ENCODE data around the gene DDX53.

DDX53 gene

GRCh38 chrX:22999696-23000223 lies at the start of gene DDX53:
Gene DDX53 (plus strand): TSS chrX:22999960. CDS start chrX:23000058, 98 bp downstream.
- DNase-seq, result no peak

GRCh38 chrX:22950269-22951266 lies 49.2 kb upstream of the DDX53 start:
- DNase-seq, result no peak

GRCh38 chrX:22952010-22952409 lies 47.8 kb upstream of the DDX53 start:
- no peak for DNase-seq

- no peak for DNase-seq
Measured at GRCh38 chrX:22958250-22958649, 41.5 kb upstream of the DDX53 start.

GRCh38 chrX:22959204-22959920 lies 40.4 kb upstream of the DDX53 start:
- no peak for DNase-seq

GRCh38 chrX:22963196-22963595 lies 36.6 kb upstream of the DDX53 start:
- DNase-seq, result no peak

- no peak for DNase-seq
Measured at GRCh38 chrX:22968494-22968893, 31.3 kb upstream of the DDX53 start.

- DNase-seq, result no peak
Measured at GRCh38 chrX:22969411-22969810, 30.3 kb upstream of the DDX53 start.

- DNase-seq, result no peak
Measured at GRCh38 chrX:22970861-22971260, 28.9 kb upstream of the DDX53 start.

GRCh38 chrX:22974616-22975015 lies 25.1 kb upstream of the DDX53 start:
- DNase-seq, result no peak

- no peak for DNase-seq
Measured at GRCh38 chrX:22975786-22976185, 24.0 kb upstream of the DDX53 start.

GRCh38 chrX:22985958-22986357 lies 13.8 kb upstream of the DDX53 start:
- no peak for DNase-seq

GRCh38 chrX:22987452-22987851 lies 12.3 kb upstream of the DDX53 start:
- no peak for DNase-seq

GRCh38 chrX:23003116-23003515 lies 3.4 kb downstream of the DDX53 start:
- DNase-seq, result no peak

GRCh38 chrX:23008431-23009099 lies 8.8 kb downstream of the DDX53 start:
- DNase-seq, result no peak

GRCh38 chrX:23012162-23012561 lies 12.4 kb downstream of the DDX53 start:
- DNase-seq, result no peak

GRCh38 chrX:23012636-23013035 lies 12.9 kb downstream of the DDX53 start:
- DNase-seq, result no peak

- DNase-seq, result no peak
Measured at GRCh38 chrX:23013366-23013765, 13.6 kb downstream of the DDX53 start.

GRCh38 chrX:23031600-23031999 lies 31.8 kb downstream of the DDX53 start:
- no peak for DNase-seq

GRCh38 chrX:23035493-23035892 lies 35.7 kb downstream of the DDX53 start:
- DNase-seq, result no peak

- no peak for DNase-seq
Measured at GRCh38 chrX:23046443-23046842, 46.7 kb downstream of the DDX53 start.

GRCh38 chrX:23048806-23049573 lies 49.2 kb downstream of the DDX53 start:
- no peak for DNase-seq

Measured in NCI-H2107 (cell line).